GM12873 (cell line): ENCODE results near the gene NAA15.

Source experiments
- CTCF ChIP-seq: IDR thresholded peaks from 2 replicates; pipeline ENCODE4 v1.5.1; 2012; ENCODE audit warnings: low read depth, mild to moderate bottlenecking, moderate library complexity, low read length, control low read depth; ENCODE audit not compliant: insufficient read depth; ENCODE audit errors: missing control alignments

NAA15 gene

GRCh38 chr4:139441029-139441428 is 139.7 kb downstream of the NAA15 start:
- TF ChIP-seq CTCF, result no peak

GRCh38 chr4:139443661-139444060 is 142.4 kb downstream of the NAA15 start:
- no peak for TF ChIP-seq CTCF

DNA sequence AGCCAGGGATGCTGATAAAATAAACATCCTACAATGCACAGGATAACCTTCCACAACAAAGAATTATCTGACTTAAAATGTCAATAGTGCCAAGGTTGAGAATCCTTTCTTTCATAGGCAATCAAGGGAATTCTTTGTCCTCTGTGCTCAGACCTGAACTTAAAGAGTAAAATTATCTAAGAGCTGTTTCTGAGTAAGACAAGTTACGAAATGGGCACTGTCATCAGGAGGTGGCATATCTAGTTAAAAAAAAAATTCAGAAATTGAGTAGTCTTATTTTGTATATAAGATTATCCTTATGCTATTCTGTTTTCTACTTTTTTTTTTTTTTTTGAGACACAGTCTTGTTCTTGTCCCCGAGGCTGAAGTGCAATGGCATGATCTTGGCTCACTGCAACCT is 149.3 kb downstream of the NAA15 start:
- TF ChIP-seq CTCF, result no peak

DNA sequence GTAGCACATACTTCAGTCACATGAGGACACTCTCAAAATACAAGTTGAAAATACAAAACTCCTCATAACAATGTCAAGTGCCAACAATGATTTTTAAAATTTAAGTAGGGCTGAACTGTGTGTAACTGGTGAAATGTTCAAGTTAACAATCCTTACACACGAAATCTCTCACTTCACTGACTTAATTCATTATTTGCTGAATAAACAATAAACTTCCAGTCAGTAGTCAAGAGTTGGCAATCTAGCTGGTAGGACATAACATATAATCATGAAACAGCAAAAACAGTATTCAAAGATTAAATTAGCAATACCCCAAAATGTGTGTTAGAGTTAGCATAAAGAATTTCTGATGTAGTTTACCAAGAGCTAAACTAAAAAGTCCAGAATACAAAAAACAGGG is 150.7 kb downstream of the NAA15 start:
- TF ChIP-seq CTCF, result no peak

DNA sequence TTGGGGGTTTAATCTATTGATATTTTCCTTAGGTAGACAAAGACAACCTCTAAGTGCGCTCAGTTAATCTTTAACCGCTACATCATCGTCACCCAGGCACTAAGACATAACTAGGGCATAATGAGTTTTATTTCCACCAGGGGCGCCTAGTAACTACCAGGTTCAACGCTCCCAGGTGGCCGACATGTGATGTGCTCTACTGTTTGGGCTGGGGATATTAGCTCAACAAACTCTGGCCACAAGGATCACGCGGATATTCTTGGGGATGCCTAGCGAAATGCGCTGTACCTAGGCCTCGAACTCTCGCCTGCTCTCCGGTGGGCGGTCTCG is 151.7 kb downstream of the NAA15 start:
- peak; percentile 61 for TF ChIP-seq CTCF

GRCh38 chr4:139453371-139454110 is 152.2 kb downstream of the NAA15 start:
- TF ChIP-seq CTCF, result peak; percentile 19

DNA sequence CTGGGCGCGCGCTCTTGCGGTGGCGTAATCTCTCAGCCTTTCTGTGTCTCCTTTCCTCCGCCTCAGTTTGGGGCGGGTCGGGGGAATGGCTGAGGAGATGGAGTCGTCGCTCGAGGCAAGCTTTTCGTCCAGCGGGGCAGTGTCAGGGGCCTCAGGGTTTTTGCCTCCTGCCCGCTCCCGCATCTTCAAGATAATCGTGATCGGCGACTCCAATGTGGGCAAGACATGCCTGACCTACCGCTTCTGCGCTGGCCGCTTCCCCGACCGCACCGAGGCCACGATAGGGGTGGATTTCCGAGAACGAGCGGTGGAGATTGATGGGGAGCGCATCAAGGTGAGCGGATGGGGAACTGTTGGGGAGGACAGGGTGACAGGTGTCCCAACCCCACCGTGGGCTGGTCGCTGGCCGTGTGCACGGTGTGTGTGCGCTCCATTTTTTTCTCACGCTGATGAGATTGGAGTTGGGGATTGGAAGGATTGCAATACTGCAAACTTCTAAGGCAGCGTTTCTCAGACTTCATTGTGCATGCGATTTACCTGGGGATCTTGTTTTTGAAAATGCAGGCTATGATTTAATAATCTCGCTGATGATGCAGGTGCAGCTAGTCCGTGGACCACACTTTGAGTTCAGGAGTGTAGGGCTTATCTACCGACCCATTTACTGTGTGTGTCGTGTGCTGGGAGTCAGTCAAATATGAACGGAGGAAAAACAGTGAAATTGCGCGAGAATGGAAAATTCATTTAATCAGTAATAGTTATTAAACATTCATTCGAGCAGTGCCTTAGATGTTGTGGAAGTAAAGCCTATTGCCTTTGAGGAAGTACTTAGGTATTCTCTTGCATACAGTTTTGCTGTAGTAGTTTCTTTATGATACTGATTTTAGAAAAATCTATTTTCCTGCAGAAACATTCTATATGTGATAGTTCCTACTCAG is 153.1 kb downstream of the NAA15 start, which contains the start of gene RAB33B:
RAB33B (plus strand) TSS at position 11 of the 935 bp plus-strand sequence; CDS start at position 86, 75 bp downstream.
- no peak for TF ChIP-seq CTCF
